HUES6 (cell line): ENCODE measurements around the gene UBTF.

Experiments
- H3K27ac ChIP-seq: 2 replicates; pipeline ENCODE4 v1.7.0; 2013; ENCODE audit warnings: low read depth, mild to moderate bottlenecking, low read length, inconsistent platforms
- H3K27me3 ChIP-seq: 2 replicates; pipeline ENCODE4 v1.6.1; 2013; ENCODE audit warnings: low read length; ENCODE audit not compliant: control insufficient read depth, insufficient read depth
- H3K36me3 ChIP-seq: 2 replicates; pipeline ENCODE4 v1.6.1; 2013; ENCODE audit warnings: low read length; ENCODE audit not compliant: control insufficient read depth, insufficient read depth
- H3K4me1 ChIP-seq: 2 replicates; pipeline ENCODE4 v1.6.1; 2013; ENCODE audit warnings: low read length; ENCODE audit not compliant: control insufficient read depth, insufficient read depth
- H3K4me3 ChIP-seq: 2 replicates; pipeline ENCODE4 v1.5.1; 2013; ENCODE audit warnings: low read depth, low read length
- H3K9ac ChIP-seq: one replicate; pipeline ENCODE4 v1.6.1; 2013; ENCODE audit warnings: mild to moderate bottlenecking, low read length
- H3K9me3 ChIP-seq: 2 replicates; pipeline ENCODE4 v1.6.1; 2013; ENCODE audit warnings: low read depth, low read length; ENCODE audit not compliant: control insufficient read depth, insufficient read depth

Gene UBTF

GRCh38 chr17:44257815-44258760, 38.6 kb upstream of the UBTF start:
- no peak overlapping the region for H3K27ac ChIP-seq
- H3K9ac ChIP-seq, result no peak overlapping the region
- H3K36me3 ChIP-seq, result no peaks in the 10 kb centered on the region
- H3K27me3 ChIP-seq, result no peaks in the 10 kb centered on the region; the same call in 1 of the 2 replicates
- H3K4me1 ChIP-seq, result no peaks in the 10 kb centered on the region
- no peak overlapping the region for H3K4me3 ChIP-seq
- H3K9me3 ChIP-seq, result no peaks in the 10 kb centered on the region

- Histone ChIP-seq H3K4me1 (no peaks in the 10 kb centered on the region), H3K9me3 (no peaks in the 10 kb centered on the region), H3K27me3 (no peaks in the 10 kb centered on the region), H3K27ac (no peak overlapping the region), H3K4me3 (no peak overlapping the region), H3K9ac (no peak overlapping the region), H3K36me3 (no peaks in the 10 kb centered on the region)
Measured at GRCh38 chr17:44256671-44257070, 37.2 kb upstream of the UBTF start.

GRCh38 chr17:44255915-44256314, 36.4 kb upstream of the UBTF start:
- H3K9ac ChIP-seq, result no peak overlapping the region
- H3K27ac ChIP-seq, result no peak overlapping the region
- H3K4me1 ChIP-seq, result no peaks in the 10 kb centered on the region
- H3K27me3 ChIP-seq, result no peaks in the 10 kb centered on the region
- H3K36me3 ChIP-seq, result no peaks in the 10 kb centered on the region
- no peaks in the 10 kb centered on the region for H3K9me3 ChIP-seq
- no peak overlapping the region for H3K4me3 ChIP-seq

GRCh38 chr17:44254361-44255095, 35.1 kb upstream of the UBTF start:
- no peaks in the 10 kb centered on the region for H3K27me3 ChIP-seq
- no peak overlapping the region for H3K27ac ChIP-seq
- H3K4me1 ChIP-seq, result no peaks in the 10 kb centered on the region
- no peaks in the 10 kb centered on the region for H3K9me3 ChIP-seq
- H3K9ac ChIP-seq, result no peak overlapping the region
- no peak overlapping the region for H3K4me3 ChIP-seq
- H3K36me3 ChIP-seq, result no peaks in the 10 kb centered on the region

- Histone ChIP-seq H3K9ac (no peak overlapping the region), H3K36me3 (no peaks in the 10 kb centered on the region), H3K4me1 (no peaks in the 10 kb centered on the region), H3K27ac (no peak overlapping the region), H3K27me3 (no peaks in the 10 kb centered on the region), H3K4me3 (no peak overlapping the region), H3K9me3 (no peaks in the 10 kb centered on the region)
Measured at GRCh38 chr17:44253006-44253405, 33.5 kb upstream of the UBTF start.

GRCh38 chr17:44251062-44251461, 31.6 kb upstream of the UBTF start:
- no peaks in the 10 kb centered on the region for H3K36me3 ChIP-seq
- H3K4me1 ChIP-seq, result no peaks in the 10 kb centered on the region; the same call in 1 of the 2 replicates
- H3K9me3 ChIP-seq, result no peaks in the 10 kb centered on the region
- H3K4me3 ChIP-seq, result no peak overlapping the region
- no peaks in the 10 kb centered on the region for H3K27me3 ChIP-seq
- no peak overlapping the region for H3K27ac ChIP-seq
- H3K9ac ChIP-seq, result no peak overlapping the region

GRCh38 chr17:44249501-44250246, 30.2 kb upstream of the UBTF start:
- Histone ChIP-seq H3K27me3 (no peaks in the 10 kb centered on the region), H3K4me1 (no peaks in the 10 kb centered on the region; the same call in 1 of the 2 replicates), H3K9me3 (no peaks in the 10 kb centered on the region), H3K4me3 (no peak overlapping the region), H3K27ac (no peak overlapping the region), H3K9ac (no peak overlapping the region), H3K36me3 (no peaks in the 10 kb centered on the region)

GRCh38 chr17:44247876-44248736, 28.6 kb upstream of the UBTF start:
- Histone ChIP-seq H3K4me3 (no peak overlapping the region), H3K9ac (no peak overlapping the region), H3K36me3 (no peaks in the 10 kb centered on the region), H3K4me1 (no peaks in the 10 kb centered on the region; the same call in 1 of the 2 replicates), H3K27ac (no peak overlapping the region), H3K9me3 (no peaks in the 10 kb centered on the region), H3K27me3 (no peaks in the 10 kb centered on the region)

GRCh38 chr17:44247440-44247841, 28.0 kb upstream of the UBTF start:
- H3K27ac ChIP-seq, result no peak overlapping the region
- H3K36me3 ChIP-seq, result no peaks in the 10 kb centered on the region
- no peak overlapping the region for H3K4me3 ChIP-seq
- no peaks in the 10 kb centered on the region for H3K27me3 ChIP-seq
- H3K9me3 ChIP-seq, result no peaks in the 10 kb centered on the region
- no peaks in the 10 kb centered on the region; the same call in 1 of the 2 replicates for H3K4me1 ChIP-seq
- H3K9ac ChIP-seq, result no peak overlapping the region

- no peaks in the 10 kb centered on the region for H3K27me3 ChIP-seq
- H3K27ac ChIP-seq, result no peak overlapping the region
- H3K9ac ChIP-seq, result no peak overlapping the region
- no peaks in the 10 kb centered on the region for H3K4me1 ChIP-seq
- H3K36me3 ChIP-seq, result no peaks in the 10 kb centered on the region
- H3K9me3 ChIP-seq, result no peaks in the 10 kb centered on the region
- H3K4me3 ChIP-seq, result no peak overlapping the region
Measured at GRCh38 chr17:44241106-44241624, 21.7 kb upstream of the UBTF start.
